CD4-positive, alpha-beta T cell treated with Interleukin-21 for 1 hour (primary cell): ENCODE measurements around the gene SCUBE1.

Experiments used
- DNase-seq: peaks from one replicate; pipeline ENCODE4 v3.0.0-alpha.2; 2020

The SCUBE1 gene

DNA sequence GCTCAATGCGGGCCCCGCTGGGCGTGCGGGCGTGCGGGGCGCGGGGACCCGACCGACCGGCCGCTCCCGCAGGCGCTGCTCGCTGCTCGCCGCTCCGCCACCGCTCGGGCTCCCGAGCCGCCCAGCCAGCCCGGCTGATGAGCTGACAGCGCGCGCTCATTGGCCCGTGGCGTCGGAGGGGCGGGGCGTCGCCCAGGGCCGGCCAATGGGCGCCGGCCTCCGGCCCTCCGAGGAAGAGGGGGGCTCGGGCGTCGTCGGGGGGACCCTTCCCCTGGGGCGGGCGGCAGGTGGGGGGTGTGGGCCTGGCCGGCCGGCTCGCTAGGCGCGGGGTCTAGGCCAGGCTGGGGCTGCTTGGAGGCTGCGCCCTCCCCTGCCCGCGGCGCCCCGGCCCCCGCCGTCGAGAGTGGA lies at the start of gene SCUBE1:
TSS of gene SCUBE1 (minus strand) at position 111 of the 408 bp plus-strand sequence. CDS start 111 bp downstream, outside the sequence.
- peak; percentile 57 for DNase-seq

DNA sequence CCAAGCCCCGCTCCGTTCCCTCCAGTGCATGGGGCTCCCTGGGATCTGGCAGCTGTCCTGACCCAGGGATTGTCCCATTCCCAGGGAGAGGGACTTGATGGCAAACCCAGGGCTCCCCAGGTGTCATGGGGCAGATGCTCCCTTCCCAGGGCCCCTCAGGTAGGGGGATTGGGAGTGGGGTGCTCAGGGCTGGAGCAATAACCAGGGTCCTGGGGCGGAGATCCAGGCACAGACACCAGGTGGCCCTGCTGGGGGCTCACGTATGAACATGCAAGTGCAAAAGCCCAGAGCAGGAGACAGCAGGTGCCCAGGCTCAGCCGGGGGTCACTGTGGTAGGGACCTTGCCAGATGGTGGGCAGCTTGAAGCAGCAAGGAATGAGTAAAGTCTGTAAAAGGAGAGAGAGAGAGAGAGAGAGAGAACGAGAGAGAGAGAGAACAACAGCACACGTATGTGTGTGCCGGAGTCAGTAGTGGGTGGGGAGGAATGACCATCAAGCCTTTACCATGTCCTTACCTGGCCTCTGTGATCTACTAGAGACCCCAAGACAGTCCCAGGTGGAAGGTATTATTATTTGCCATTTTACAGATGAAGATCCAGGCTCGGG lies 49.3 kb upstream of the SCUBE1 start:
- DNase-seq, result no peak

DNA sequence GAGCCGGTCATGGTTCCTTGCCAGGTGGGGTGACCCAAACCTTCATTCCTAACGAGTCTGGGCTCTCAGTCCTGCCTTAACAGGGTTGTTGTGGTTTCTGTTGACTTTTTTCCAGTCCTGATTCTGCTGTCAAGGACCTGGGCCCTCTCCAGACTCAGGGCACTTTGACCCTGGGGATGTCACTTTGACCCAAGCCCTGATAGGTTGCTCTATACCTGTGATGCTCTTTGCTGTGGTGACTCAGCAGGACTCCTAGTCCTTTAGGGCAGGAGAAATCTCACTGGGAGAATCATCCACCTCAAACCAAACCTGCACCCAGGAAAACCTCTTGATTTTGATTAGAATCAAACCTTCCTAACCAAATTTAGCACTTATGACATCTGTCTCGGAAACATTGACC lies 48.1 kb upstream of the SCUBE1 start:
- no peak for DNase-seq

DNA sequence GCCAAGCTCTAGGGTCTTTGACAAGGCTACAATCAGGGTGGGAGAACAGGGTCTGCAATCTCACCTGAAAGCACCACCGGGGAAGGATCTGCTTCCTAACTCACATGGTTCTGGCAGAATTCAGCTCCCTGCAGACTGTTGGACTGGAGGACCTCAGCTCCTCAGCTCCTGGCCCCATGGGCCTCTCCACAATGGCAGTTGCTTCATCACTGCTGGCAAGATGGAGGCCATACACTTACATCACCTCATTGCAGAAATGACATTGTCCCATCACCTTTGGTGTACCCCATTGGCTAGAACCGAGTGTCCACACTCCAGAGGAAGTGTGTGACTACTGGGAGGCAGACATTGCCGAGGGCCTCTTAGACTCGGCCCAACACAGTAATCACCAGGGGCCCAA lies 47.7 kb upstream of the SCUBE1 start:
- DNase-seq, result no peak

DNA sequence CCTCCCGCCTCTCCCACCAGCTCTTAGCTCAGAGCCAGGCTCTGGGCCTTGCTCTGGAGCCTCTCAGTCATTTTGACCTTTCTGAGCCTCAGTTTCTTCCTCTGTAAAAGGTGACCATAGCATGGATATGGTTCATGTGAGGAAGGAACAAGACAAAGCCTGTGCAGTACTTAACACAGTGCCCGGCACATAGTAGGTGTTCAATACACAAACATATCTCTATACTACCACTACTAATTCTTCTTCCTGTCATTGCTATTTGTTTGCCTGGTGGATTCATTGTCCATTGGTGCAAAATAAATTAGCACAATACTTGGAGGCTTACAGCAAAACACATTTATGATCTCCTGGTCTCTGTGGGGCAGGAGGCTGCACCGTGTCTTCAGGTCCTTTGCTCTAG lies 47.0 kb upstream of the SCUBE1 start:
- DNase-seq, result no peak

DNA sequence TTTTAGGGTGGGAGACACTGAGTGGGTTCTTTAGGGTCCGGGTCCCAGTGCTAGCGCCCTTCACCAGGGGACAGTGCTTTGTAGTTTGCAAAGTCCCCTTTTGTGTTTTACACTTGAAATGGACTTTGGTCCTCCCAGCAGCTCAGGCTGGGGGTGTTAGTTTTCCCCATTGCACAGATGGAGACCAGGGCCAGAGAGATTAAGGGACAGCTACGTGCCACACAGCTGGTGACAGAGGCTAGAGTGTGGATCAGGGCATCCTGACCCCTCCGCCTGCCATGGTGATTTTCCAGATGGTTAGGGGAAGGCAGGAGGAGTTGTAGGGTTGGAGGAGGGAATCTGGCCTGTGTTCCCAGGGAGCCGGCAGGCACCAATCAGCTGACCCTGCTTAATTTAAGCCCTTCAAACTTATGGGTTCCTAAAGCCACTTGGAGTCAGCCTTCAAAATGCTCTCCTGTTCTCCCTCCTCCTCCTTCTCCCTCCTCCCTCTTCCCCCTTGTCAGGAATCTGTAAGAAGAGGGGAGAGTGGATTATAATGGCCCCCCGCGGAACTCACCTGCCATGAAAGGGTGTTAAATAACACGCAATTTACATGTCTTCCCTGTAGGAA lies 46.2 kb upstream of the SCUBE1 start:
- DNase-seq, result no peak

DNA sequence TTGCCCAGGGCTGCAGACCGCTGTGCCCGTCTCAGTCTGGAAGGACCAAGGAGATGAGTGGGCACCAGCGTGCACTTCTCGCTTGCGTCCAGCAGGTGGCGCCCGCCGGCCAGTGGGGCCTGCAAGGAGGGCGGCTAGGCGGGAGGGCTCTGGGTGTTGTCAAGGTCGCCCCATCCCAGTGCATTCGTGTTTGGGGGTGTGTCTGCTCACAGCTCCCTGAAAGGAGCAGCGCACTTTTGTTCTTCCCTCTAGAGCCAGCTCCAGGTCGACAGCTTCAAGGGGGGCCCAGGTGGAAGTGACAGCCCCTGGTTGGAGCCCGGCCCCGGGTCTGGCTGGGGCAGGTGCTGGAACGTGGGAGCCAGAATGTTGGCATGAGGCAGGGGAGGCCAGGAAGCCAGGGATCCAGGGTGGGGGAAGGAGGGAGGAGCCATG lies 45.3 kb upstream of the SCUBE1 start:
- DNase-seq, result peak; percentile 67

DNA sequence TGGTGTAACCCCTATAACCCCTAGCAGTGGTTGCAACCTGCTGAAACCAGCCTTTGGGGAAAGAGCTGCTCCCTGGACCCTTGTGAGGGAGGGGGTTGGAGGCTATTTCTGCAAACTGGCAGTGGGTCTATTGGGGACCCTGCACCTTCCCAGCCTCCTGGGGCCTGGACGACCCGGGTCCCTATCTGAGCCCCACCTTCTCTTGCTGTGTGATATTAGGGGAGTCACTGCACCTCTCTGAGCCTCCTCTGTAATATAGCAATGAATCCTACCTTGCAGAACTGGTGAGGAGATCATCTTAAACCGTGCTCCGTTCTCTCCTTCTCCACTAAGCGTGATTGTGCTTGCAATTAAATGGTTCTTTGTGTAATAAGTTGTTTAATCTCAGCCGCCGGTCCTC lies 44.6 kb upstream of the SCUBE1 start:
- no peak for DNase-seq

DNA sequence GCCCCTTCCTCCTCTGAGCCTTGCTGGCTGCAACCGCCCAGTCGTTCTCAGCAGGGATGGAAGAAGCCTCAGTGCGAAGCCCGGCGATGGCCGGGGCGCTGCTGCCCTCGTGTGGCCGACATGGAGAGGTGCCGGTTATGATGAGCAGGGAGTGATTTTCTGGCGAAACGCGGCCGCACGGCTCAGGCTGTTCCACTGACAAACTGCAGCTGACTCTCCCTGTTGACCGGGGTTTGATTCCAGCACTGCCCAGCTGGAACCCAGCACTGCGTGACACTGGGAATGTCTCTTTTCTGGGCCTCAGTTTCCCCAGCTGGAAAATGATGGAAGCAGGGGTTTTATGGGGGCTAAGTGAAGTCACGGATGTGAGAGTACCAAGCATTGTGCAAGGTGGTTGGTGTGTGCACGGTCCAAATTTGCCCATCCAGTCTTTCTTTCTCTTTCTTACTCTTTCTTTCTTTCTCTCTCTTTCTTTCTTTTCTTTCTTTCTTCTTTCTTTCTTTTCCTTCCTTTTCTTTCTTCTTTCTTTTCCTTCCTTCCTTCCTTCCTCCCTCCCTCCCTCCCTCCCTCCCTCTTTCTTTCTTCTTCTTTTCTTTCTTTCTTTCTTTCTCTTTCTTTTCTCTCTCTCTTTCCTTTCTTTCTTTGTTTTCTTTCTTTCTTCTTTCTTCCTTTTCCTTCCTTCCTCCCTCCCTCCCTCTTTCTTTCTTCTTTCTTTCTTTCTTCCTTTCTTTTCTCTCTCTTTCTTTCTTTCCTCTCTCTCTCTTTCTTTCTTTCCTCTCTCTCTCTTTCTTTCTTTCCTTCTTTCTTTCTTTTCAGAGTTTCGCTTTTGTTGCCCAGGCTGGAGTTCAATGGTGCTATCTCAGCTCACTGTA lies 42.8 kb upstream of the SCUBE1 start:
- DNase-seq, result peak; percentile 72

DNA sequence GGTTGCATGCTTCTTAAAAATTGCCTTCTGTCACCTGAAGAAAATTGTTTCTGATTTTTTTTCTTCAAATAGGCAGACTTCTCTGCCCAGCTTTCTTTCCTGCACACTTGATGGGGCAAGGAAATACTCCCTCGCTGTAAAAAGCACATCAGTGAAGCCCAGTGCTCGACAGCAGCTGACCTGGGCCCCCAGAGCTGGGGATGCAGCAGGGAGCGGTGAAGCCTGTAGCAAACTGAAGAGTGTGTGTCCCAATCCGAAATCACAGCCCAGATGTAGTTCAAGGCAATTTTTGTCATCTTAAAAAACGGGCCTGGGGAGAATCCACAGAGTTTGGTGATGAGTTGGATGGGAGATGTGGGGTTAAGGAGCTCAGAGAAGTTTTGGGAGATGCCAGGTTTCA lies 41.7 kb upstream of the SCUBE1 start:
- DNase-seq, result no peak

DNA sequence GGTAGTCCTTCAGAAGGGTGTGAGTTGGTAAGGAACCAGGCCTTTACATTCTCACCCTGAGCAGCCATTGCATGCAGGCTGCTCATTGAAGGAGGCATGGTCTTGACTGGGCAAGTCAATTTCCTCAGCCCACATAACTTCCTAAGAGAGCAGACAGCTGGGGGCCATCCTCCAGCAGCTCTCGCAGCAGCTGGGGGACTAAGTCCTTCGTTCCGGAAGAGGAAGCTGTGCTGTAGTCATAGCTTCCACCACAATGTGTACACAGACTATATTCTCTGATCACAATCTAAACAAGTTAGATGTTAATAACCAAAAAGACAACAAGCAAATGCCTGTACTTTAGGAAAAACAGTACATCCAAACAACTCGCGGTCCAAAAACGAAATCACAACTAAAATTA lies 38.5 kb upstream of the SCUBE1 start:
- DNase-seq, result peak; percentile 22

DNA sequence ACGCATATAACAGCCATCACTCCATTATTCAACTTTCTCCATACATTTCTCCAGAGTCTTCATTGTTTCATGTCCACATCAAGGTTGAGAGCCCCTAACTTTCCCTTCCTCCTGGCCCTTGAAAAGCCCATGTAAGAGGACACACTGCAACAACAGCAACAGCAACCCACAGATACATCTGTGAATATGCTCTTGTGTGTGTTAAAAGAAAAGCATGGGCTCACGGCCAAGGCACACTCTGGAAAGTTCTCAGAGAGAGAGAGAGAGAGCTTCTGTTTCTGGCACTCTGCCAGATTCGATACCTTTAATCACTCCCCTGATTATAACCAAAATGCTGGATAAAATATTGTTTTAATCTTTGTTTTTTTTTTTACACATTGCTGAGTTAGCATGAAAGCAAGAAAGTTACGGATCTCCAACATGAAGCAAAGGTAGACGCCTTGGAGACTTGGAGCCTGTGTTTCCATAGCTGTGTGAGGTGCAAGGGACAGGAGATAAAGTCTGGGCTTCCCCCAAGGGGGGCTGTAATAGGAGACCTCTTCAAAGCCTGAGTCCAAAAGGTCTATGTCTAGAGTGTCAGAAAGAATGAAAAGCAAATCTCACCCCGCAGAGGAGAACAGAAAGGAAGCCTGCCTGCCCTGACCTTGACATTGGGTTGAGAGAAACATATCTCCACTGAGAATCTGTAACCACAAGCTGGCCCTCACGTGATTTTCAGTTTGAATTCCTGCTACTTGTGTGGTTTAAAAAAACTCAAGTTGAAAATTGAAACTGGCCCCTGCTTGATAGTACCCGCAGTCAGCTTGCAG lies 34.9 kb upstream of the SCUBE1 start:
- DNase-seq, result peak; percentile 6

DNA sequence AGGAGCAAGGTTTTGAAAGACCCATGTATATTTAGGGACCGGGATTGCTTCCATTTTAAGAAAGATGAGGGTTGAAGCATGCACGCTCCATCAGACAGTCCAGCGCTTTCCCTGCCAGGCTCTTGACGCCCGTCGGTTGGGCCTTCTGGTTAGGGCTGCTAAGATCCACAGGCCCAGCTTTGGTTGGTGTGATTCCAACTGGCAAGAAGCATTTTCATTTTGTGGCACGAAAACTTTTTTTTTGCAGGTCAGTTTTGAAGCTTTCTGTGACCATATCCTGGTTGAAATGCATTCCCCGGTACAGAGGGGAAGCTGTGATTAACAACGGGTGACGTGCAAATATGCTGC lies 34.4 kb upstream of the SCUBE1 start:
- no peak for DNase-seq

DNA sequence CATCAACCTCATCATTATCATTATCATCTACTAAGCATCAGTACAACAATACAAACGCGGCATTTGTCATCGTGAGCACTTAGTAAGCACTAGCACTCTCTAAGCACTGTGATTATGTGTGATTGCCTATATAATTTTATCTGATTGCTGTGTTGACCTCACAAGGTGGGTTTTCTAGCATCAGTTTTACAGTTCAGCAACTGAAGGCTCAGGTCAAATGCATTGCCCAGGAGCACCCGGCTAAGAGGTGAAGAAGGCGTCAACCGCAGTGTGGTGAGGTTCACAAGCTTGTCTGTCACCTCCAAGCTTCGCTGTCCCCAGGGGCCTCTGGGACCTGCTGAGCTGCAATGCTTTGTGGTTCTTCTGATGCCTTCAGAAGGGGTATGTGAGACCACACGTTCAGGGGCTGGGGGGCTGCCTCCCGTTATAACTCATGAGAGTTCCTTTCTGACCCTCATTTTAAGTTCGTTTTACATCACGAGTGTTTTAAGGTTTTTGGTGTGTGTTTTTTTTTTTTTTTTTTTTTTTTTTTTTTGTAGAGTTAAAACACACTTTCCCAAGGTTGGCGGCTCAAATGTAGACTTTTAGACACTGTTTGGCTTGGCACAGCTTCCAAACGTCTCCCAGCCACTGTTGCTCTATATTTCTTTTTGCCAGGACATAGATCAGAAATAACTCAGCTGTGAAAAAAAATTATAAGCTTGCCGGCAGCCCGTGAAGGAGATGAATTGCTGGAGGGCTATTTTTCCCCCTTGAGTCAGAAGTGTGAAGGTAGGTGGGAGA lies 33.8 kb upstream of the SCUBE1 start:
- peak; percentile 48 for DNase-seq

DNA sequence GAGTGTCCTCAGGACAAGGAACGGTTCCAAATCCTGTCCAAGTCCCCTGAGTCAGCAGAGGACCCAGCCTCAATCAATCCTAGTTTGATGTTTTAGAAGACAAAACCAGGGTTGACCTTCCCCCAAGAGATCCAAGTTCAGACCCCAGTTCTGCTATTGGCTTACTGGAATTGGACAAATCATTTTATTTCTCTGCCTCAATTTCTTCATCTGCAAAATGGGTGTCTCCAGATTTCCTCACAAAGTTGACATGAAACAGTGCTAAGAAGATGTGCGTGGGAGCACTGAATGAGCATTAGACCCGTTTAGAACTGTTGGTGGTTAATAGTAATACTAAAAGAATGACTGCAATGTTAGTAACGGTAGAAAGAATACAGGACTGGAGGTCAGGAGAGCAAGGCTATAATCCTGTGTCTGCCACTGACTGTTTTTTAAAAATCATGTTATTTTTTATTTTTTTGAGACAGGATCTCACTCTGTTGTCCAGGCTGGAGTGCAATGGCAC lies 32.8 kb upstream of the SCUBE1 start:
- DNase-seq, result no peak

DNA sequence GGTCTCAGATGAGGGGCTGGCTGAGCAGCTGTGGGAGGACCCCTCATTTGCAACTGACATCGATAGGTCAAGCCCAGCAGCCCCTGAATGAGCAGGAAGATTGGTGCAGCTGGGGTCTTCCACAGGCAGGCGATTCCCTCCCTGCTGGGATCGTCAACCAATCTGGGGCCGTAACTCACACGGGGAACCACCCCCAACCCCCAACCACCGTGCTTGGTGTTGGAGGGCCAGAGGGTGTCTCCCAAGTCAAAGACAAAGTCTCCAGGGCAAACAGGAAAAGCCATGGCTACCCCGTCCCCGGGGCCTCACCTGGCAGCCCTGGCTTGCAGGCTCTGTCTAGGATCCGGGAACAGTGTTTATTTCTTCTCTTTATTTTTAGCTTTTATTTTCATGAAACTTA lies 26.9 kb upstream of the SCUBE1 start:
- DNase-seq, result no peak

DNA sequence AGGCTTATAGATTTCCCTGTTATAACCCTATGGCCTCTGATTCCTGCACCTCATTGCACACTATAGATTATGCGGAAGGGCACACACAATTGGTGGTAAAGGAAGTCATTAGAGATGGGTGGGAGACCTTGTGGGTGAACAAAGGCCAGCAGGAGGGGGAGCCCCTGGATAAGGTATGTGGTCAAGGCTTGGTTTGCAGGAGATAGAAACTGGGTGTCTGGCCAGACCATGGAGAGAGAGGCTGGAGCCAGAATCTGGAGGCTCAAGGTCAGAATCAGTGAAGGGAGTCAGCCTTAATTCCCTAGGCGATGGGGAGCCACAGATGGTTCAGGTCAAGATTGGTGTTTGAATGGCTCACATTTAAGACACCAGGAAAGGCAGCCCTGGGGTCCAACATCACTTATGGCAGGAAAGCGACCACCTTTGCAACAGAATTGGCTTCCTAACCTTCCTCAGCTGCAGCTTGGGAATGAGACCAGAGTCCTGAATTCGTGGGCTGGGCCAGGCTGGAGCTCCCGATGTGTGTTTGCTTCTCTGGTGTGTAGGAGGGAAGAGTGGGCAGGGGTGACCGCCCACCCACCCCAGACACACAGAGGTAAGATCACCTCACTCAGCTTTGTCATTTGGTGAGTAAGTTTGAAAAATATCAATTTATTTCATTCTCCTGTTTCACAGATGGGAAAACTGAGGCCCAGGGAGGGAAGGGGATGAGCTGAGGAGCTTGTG lies 22.7 kb upstream of the SCUBE1 start:
- no peak for DNase-seq

DNA sequence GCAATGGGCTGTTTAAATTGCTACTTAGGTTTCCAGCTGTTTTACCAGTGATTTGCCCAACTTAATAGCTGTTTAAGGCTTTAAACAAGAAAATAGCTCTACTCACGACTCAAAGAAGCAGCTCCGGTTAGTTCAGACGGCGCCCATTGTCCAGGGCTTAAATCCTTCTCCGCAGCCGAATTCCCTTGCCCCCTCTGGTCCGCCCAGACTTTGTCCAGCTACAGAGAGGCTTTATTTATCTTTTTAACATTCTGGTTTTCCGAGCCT lies 20.9 kb upstream of the SCUBE1 start:
- no peak for DNase-seq

DNA sequence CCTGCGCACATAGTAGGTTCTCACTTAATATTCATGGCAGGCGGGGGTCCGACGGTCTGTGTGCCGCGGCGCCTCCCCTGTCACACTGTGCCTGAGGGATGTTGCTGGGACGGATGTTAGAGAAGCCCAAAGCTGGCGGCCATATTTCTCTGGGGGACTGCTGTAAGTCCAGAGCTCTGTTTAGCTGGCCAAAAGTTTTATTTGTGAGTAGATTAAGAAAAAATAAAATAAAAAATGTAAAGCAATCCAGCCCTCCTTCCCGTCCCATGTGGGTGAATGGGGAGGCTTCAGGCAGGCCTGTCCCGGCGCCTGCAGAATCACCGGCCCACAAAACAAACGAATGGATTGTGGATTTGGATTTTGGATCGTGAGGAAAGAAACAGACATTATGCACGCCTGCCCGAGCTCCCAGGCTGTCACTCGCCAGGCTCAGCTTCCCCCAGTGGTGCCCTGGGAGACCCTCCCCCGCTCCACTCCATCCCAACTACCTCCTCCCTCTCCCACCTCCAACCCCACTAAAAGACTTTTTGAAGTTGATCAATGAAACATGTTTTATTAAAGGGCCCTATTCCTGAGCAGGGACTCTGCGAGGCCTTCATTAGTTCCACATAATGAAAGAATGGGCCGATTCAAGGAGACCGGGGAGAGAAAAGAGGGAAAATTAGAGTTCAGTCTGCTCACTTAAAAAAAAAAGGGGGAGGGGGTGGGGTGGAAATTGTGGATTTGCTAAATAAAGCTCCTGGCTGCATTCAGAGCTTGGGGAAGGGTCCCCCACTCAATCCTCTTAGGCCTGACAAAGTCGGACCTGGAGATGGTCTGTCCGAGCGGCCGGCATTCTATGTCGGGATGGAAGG lies 20.4 kb upstream of the SCUBE1 start:
- no peak for DNase-seq

DNA sequence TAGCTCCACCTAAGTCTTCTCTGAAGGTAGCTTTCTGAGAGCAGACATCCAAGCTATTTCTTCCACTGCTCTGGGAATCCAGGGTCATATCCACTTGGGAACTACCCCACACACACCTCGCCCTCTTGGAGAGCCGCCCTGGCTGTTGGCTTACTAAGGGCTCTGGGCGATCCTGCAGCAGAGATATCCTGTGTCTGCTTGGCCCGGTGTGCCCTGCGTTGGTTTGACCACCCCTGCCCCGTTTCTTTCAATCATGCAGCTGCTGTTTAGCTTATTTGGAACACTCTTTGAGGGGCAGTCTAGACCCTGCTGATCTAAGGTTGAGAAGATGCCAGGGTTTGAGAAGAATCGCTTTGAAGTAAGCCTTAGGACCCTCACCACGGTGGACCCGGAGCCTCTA lies 17.4 kb upstream of the SCUBE1 start:
- DNase-seq, result no peak

DNA sequence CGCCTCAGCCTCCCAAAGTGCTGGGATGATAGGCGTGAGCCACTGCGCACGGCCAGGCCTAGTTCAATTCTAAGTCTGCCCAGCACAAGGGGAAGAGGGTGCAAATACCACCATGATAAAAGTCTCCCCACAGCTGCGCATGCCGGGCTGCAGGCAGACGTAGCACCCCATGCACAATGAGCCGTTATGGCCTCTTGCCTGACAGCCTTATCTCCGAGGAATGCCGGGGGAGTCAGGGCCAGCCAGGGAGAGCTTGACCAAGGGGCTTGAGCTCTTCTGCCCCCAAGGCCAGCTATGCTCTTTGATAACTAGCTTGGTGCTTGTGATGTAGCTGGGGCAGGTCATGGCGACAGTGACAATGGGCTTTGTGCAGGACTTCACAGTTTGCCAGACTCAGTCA lies 13.7 kb upstream of the SCUBE1 start:
- DNase-seq, result no peak
